CD4-positive, CD25-positive, alpha-beta regulatory T cell (primary cell): ENCODE results near the gene PLEKHN1. TPM values are rescaled to one million over a fixed set of nuclear protein-coding genes. Genes with fewer than 3 reads are reported as not detected.
"Not testable (repeated sequence)": the region's sequence is repeated elsewhere in the genome, so short reads cannot be mapped to it uniquely, and the experiment has no call there.

Source experiments
- ATAC-seq, 2 donors: fragments of 150-1000 bp; cut with Tn5 transposase; one replicate each; pipeline ENCODE4 v1.10.0; 2021; ENCODE audit warnings: low read depth in 2 of 2, moderate number of reproducible peaks in 2 of 2, moderate library complexity in 1 of 2
- DNase-seq, 3 donors: peaks; one replicate each; pipeline versions ENCODE4 v3.0.0 to v3.0.0-alpha.2; 2012 to 2022; ENCODE audit warnings: mixed read lengths in 1 of 3
- H3K27ac ChIP-seq: one replicate; pipeline ENCODE4 v1.7.0; 2013; ENCODE audit warnings: mild to moderate bottlenecking, low read length; ENCODE audit not compliant: insufficient read depth, poor library complexity, severe bottlenecking
- H3K27me3 ChIP-seq: one replicate; pipeline ENCODE4 v1.7.0; 2013; ENCODE audit warnings: low read length; ENCODE audit not compliant: control insufficient read depth, insufficient read depth
- H3K36me3 ChIP-seq: one replicate; pipeline ENCODE4 v1.7.0; 2013; ENCODE audit warnings: mild to moderate bottlenecking, low read length, moderate library complexity; ENCODE audit not compliant: control insufficient read depth, insufficient read depth
- H3K4me1 ChIP-seq: 2 replicates; pipeline ENCODE4 v1.7.0; 2013; ENCODE audit warnings: mild to moderate bottlenecking, low read length; ENCODE audit not compliant: insufficient read depth, control insufficient read depth, poor library complexity, severe bottlenecking
- H3K4me3 ChIP-seq: one replicate; pipeline ENCODE4 v1.7.0; 2013; ENCODE audit warnings: low read depth, mild to moderate bottlenecking, low read length, moderate library complexity
- H3K9me3 ChIP-seq, 2 experiments: 1 replicate in 1 of 2; 2 replicates in 1 of 2; pipeline ENCODE4 v1.7.0; 2013; ENCODE audit warnings: low read length in 2 of 2, mild to moderate bottlenecking in 1 of 2, moderate library complexity in 1 of 2; ENCODE audit not compliant: control insufficient read depth in 2 of 2
- H3K27ac Mint-ChIP-seq, 3 donors: one replicate each; pipeline ENCODE4 v1.8.0; 2020 to 2022; ENCODE audit warnings: mild to moderate bottlenecking in 3 of 3, mixed read lengths in 3 of 3, moderate library complexity in 2 of 3
- H3K27me3 Mint-ChIP-seq: one replicate; pipeline ENCODE4 v1.8.0; 2022; ENCODE audit warnings: mild to moderate bottlenecking, mixed read lengths
- H3K36me3 Mint-ChIP-seq: one replicate; pipeline ENCODE4 v1.8.0; 2020; ENCODE audit warnings: mixed read lengths
- H3K4me1 Mint-ChIP-seq, 4 donors: one replicate each; pipeline ENCODE4 v1.8.0; 2020 to 2022; ENCODE audit warnings: mixed read lengths in 4 of 4, mild to moderate bottlenecking in 1 of 4
- H3K4me3 Mint-ChIP-seq, 4 donors: one replicate each; pipeline ENCODE4 v1.8.0; 2020 to 2022; ENCODE audit warnings: mild to moderate bottlenecking in 4 of 4, mixed read lengths in 4 of 4, moderate library complexity in 3 of 4
- H3K9me3 Mint-ChIP-seq, 7 donors: one replicate each; pipeline ENCODE4 v1.8.0; 2020 to 2022; ENCODE audit warnings: mixed read lengths in 7 of 7, mild to moderate bottlenecking in 3 of 7, moderate library complexity in 2 of 7
- polyA plus RNA-seq, 4 donors: library from polyadenylated mRNA; unstranded; fragments of 300-500 nt; fragmentation: Illumina TruSeq; gene quantifications; one replicate each; pipeline ENCODE4 v1.2.3, GENCODE V29; 2021
- total RNA-seq: library from RNA; stranded (reverse); gene quantifications from one replicate; pipeline ENCODE4 v1.2.3, GENCODE V29; 2022

The PLEKHN1 gene
- total and polyA plus RNA-seq, 5 donors from 2014 or later = 0.39 to 2.5 (median 0.61) TPM; not detected in 2

GRCh38 chr1:1013922-1014648 lies 47.8 kb downstream of the PLEKHN1 start:
- Mint-ChIP-seq H3K4me1 (peaks cover 0 to 30% (median 13%) of the 10 kb centered on the region in 4 donors), H3K36me3 (no peaks in the 10 kb centered on the region), H3K27me3 (peaks cover 13% of the 10 kb centered on the region), H3K9me3 (no peaks in the 10 kb centered on the region), H3K27ac (peak overlapping the region; percentile 98 to 99 (median 98)), H3K4me3 (peak overlapping the region; percentile 92 to 96 (median 93))
- Histone ChIP-seq H3K27ac (peak overlapping the region; percentile 90), H3K9me3 (peaks cover 0 to 2% of the 10 kb centered on the region in 2 experiments), H3K4me3 (peak overlapping the region; percentile 98), H3K36me3 (no peaks in the 10 kb centered on the region), H3K4me1 (peaks cover 29% of the 10 kb centered on the region), H3K27me3 (no peaks in the 10 kb centered on the region)
- DNase-seq (peak in 1 of 3 donors; percentile 68), ATAC-seq (peak; percentile 22 to 32)

- Mint-ChIP-seq H3K36me3 (no peaks in the 10 kb centered on the region), H3K9me3 (no peaks in the 10 kb centered on the region), H3K27ac (peak overlapping the region; percentile 82 to 99 (median 98)), H3K4me1 (peaks cover 0 to 31% (median 13%) of the 10 kb centered on the region in 4 donors), H3K27me3 (peaks cover 11% of the 10 kb centered on the region), H3K4me3 (peak overlapping the region; percentile 92 to 96 (median 93))
- ATAC-seq (no peak), DNase-seq (no peak)
- Histone ChIP-seq H3K27ac (peak overlapping the region; percentile 90), H3K9me3 (peaks cover 0 to 2% of the 10 kb centered on the region in 2 experiments), H3K27me3 (no peaks in the 10 kb centered on the region), H3K36me3 (no peaks in the 10 kb centered on the region), H3K4me3 (peak overlapping the region; percentile 98), H3K4me1 (peaks cover 31% of the 10 kb centered on the region)
Measured at GRCh38 chr1:1014799-1015681, 48.8 kb downstream of the PLEKHN1 start.

GRCh38 chr1:1017397-1018320 lies 51.4 kb downstream of the PLEKHN1 start:
- not testable (repeated sequence) for H3K27ac Mint-ChIP-seq, ATAC-seq, H3K9me3 ChIP-seq, H3K27me3 ChIP-seq, H3K9me3 Mint-ChIP-seq, H3K4me3 ChIP-seq, H3K36me3 ChIP-seq, DNase-seq, H3K27ac ChIP-seq, H3K36me3 Mint-ChIP-seq
- Mint-ChIP-seq H3K4me3 (peak overlapping the region; percentile 54 to 83 (median 58)), H3K27me3 (peaks cover 15% of the 10 kb centered on the region), H3K4me1 (peaks cover 0 to 34% (median 13%) of the 10 kb centered on the region in 4 donors)
- H3K4me1 ChIP-seq = peaks cover 43% of the 10 kb centered on the region

- peaks cover 39% of the 10 kb centered on the region for H3K4me1 ChIP-seq
- not testable (repeated sequence) for H3K36me3 ChIP-seq, H3K36me3 Mint-ChIP-seq, DNase-seq, ATAC-seq, H3K4me3 ChIP-seq, H3K27ac Mint-ChIP-seq, H3K9me3 ChIP-seq, H3K9me3 Mint-ChIP-seq, H3K27ac ChIP-seq, H3K27me3 ChIP-seq
- Mint-ChIP-seq H3K4me1 (peaks cover 0 to 34% (median 11%) of the 10 kb centered on the region in 4 donors), H3K4me3 (peak overlapping the region in 2 of 4 donors; percentile 31 to 56), H3K27me3 (peaks cover 14% of the 10 kb centered on the region)
Measured at GRCh38 chr1:1018321-1018685, 52.0 kb downstream of the PLEKHN1 start.

- Mint-ChIP-seq H3K27ac (peak overlapping the region in 1 of 3 donors; percentile 14), H3K27me3 (peaks cover 11% of the 10 kb centered on the region), H3K9me3 (no peaks in the 10 kb centered on the region), H3K4me3 (peak overlapping the region; percentile 44 to 80 (median 76)), H3K4me1 (peaks cover 0 to 23% (median 7%) of the 10 kb centered on the region in 4 donors), H3K36me3 (no peaks in the 10 kb centered on the region)
- Histone ChIP-seq H3K27me3 (no peaks in the 10 kb centered on the region), H3K9me3 (peaks cover 0 to 2% of the 10 kb centered on the region in 2 experiments), H3K4me1 (peaks cover 30% of the 10 kb centered on the region), H3K4me3 (no peak overlapping the region), H3K27ac (no peak overlapping the region), H3K36me3 (no peaks in the 10 kb centered on the region)
- ATAC-seq = peak; percentile 80 to 81
- DNase-seq = peak; percentile 68 to 78 (median 78)
Measured at GRCh38 chr1:1019122-1019999, 53.1 kb downstream of the PLEKHN1 start.

- peak in 1 of 3 donors; percentile 39 for DNase-seq
- peak within 1 kb of the TSS in 1 of 3 donors; percentile 14 for H3K27ac Mint-ChIP-seq
- Histone ChIP-seq H3K9me3 (peaks cover 0 to 2% of the 10 kb centered on the region in 2 experiments), H3K27ac (no peak within 1 kb of the TSS), H3K4me3 (no peak within 1 kb of the TSS), H3K4me1 (peaks cover 23% of the 10 kb centered on the region), H3K36me3 (no peaks in the 10 kb centered on the region), H3K27me3 (no peaks in the 10 kb centered on the region)
- H3K4me1 Mint-ChIP-seq = peaks cover 0 to 18% (median 5%) of the 10 kb centered on the region in 4 donors
- no peaks in the 10 kb centered on the region for H3K9me3 Mint-ChIP-seq
- peak in 1 of 2 donors; percentile 3 for ATAC-seq
- peak within 1 kb of the TSS; percentile 44 to 80 (median 76) for H3K4me3 Mint-ChIP-seq
- H3K27me3 Mint-ChIP-seq = peaks cover 11% of the 10 kb centered on the region
- H3K36me3 Mint-ChIP-seq = no peaks in the 10 kb centered on the region
Measured at GRCh38 chr1:1020000-1020404, 53.7 kb downstream of the PLEKHN1 start, which contains the start of gene AGRN. TSS of gene AGRN (plus strand) at chr1:1020120. CDS start at chr1:1020173, 53 bp downstream.
